A549 (cell line): ENCODE measurements around the gene SORCS2. TPM values are rescaled to one million over a fixed set of nuclear protein-coding genes. Genes with fewer than 3 reads are reported as not detected.

Source experiments
- ATAC-seq, 2 experiments: fragments of 200-7000 bp in 1 of 2; fragments of >200 bp in 1 of 2; cut with Nextera tagmentation in 1 of 2; cut with Tn5 transposase in 1 of 2; 3 replicates each; pipeline versions ENCODE4 v1.8.0 to v1.9.1; 2018 to 2020; ENCODE audit warnings: mild to moderate bottlenecking in 1 of 2, moderate library complexity in 1 of 2
- CTCF ChIA-PET: fragments of 300-600 bp; sonication (Branson Sonifier 250); formaldehyde crosslinking; extraction: SDS; loops from one replicate; lab custom pipeline; 2021; ENCODE audit warnings: antibody characterized with exemption, inconsistent platforms; lab: Yijun Ruan, JAX
- POLR2A ChIA-PET: fragments of 350-600 bp; formaldehyde crosslinking; extraction: SDS; loops from one replicate; lab custom pipeline; 2021; ENCODE audit warnings: antibody characterized with exemption, inconsistent platforms; lab: Yijun Ruan, JAX
- DNase-seq, 2 experiments: peaks; one replicate each; pipeline versions ENCODE4 v3.0.0 to v3.0.0-alpha.2; 2011 to 2016; ENCODE audit warnings: low read depth in 1 of 2, low spot score in 1 of 2
- FAIRE-seq: peaks from 2 replicates; lab custom pipeline; 2011; peaks lifted over from hg19 to GRCh38; lab: Jason Lieb, UNC
- H3K27ac ChIP-seq, 2 experiments: fragments of >200 bp; sonication (Bioruptor Twin); formaldehyde crosslinking; 3 replicates each; pipeline ENCODE4 v1.5.1; 2016 to 2017
- H3K4me1 ChIP-seq: fragments of >200 bp; sonication (Bioruptor Twin); formaldehyde crosslinking; 3 replicates; pipeline ENCODE4 v1.6.1; 2016
- H3K4me2 ChIP-seq: fragments of >200 bp; sonication (Bioruptor Twin); formaldehyde crosslinking; 3 replicates; pipeline ENCODE4 v1.6.1; 2016
- H3K4me3 ChIP-seq: fragments of >200 bp; sonication (Bioruptor Twin); formaldehyde crosslinking; 3 replicates; pipeline ENCODE4 v1.5.1; 2016
- H3K9me3 ChIP-seq: fragments of >200 bp; sonication (Bioruptor Twin); formaldehyde crosslinking; 3 replicates; pipeline ENCODE4 v1.6.1; 2016
- BHLHE40 ChIP-seq: IDR thresholded peaks from 2 replicates; pipeline ENCODE4 v1.6.1; 2012; ENCODE audit warnings: low read depth, low read length, inconsistent platforms
- CBX2 ChIP-seq: fragments of 200-600 bp; sonication (generic); IDR thresholded peaks from 2 replicates; pipeline ENCODE4 v1.6.1; 2016; ENCODE audit warnings: low read depth, mild to moderate bottlenecking, borderline replicate concordance
- CTCF ChIP-seq: fragments of >200 bp; sonication (Bioruptor Twin); formaldehyde crosslinking; IDR thresholded peaks from 3 replicates; pipeline ENCODE4 v1.5.1; 2016
- EHMT2 ChIP-seq: fragments of 200-600 bp; sonication (generic); IDR thresholded peaks from 2 replicates; pipeline ENCODE4 v1.6.1; 2016; ENCODE audit warnings: antibody characterized with exemption, low read depth, mild to moderate bottlenecking, moderate library complexity
- FOSB ChIP-seq: fragments of 250-450 bp; sonication (Bioruptor Pico); IDR thresholded peaks from 2 replicates; pipeline ENCODE4 v1.5.0; 2020; ENCODE audit warnings: mild to moderate bottlenecking, moderate library complexity
- FOXS1 ChIP-seq: fragments of 250-450 bp; sonication (Bioruptor Pico); IDR thresholded peaks from 2 replicates; pipeline ENCODE4 v1.5.0; 2020; ENCODE audit warnings: mild to moderate bottlenecking, moderate library complexity
- HMGXB4 ChIP-seq: fragments of 250-450 bp; sonication (Bioruptor Pico); IDR thresholded peaks from 2 replicates; pipeline ENCODE4 v1.5.0; 2021; ENCODE audit warnings: mild to moderate bottlenecking, moderate library complexity, borderline replicate concordance
- HOXB13 ChIP-seq: fragments of 250-450 bp; sonication (Bioruptor Pico); IDR thresholded peaks from 2 replicates; pipeline ENCODE4 v1.5.0; 2020; ENCODE audit warnings: low read depth, mild to moderate bottlenecking, moderate library complexity
- JUNB ChIP-seq: fragments of >200 bp; sonication (Bioruptor Twin); formaldehyde crosslinking; IDR thresholded peaks from 2 replicates; pipeline ENCODE4 v1.6.1; 2016
- MAFK ChIP-seq: fragments of 450-650 bp; IDR thresholded peaks from 2 replicates; pipeline ENCODE4 v1.6.1; 2014; ENCODE audit not compliant: partially characterized antibody
- MYC ChIP-seq: IDR thresholded peaks from 2 replicates; pipeline ENCODE4 v1.6.1; 2012; ENCODE audit warnings: mild to moderate bottlenecking, inconsistent platforms, low read length, improper control_type of control experiment, borderline replicate concordance
- POLR2AphosphoS2 ChIP-seq: conservative IDR thresholded peaks from 2 replicates; pipeline ENCODE4 v1.6.1; 2012; ENCODE audit warnings: low read length, improper control_type of control experiment, inconsistent platforms
- RCOR1 ChIP-seq: fragments of 150-350 bp; IDR thresholded peaks from 2 replicates; pipeline ENCODE4 v1.6.1; 2014; ENCODE audit warnings: antibody characterized with exemption, low read length, low read depth
- RFX5 ChIP-seq: fragments of 450-650 bp; IDR thresholded peaks from 2 replicates; pipeline ENCODE4 v1.7.1; 2014; ENCODE audit warnings: antibody characterized with exemption, mild to moderate bottlenecking, moderate library complexity
- RNF2 ChIP-seq: fragments of 200-600 bp; sonication (generic); IDR thresholded peaks from 2 replicates; pipeline ENCODE4 v1.6.1; 2016; ENCODE audit warnings: low read depth, mild to moderate bottlenecking, antibody characterized with exemption, moderate library complexity, borderline replicate concordance
- SMC3 ChIP-seq: fragments of >200 bp; sonication (Bioruptor Twin); formaldehyde crosslinking; IDR thresholded peaks from 3 replicates; pipeline ENCODE4 v1.6.1; 2018; ENCODE audit warnings: inconsistent platforms
- TP53 ChIP-seq: fragments of 250-450 bp; sonication (Bioruptor Pico); IDR thresholded peaks from 2 replicates; pipeline ENCODE4 v1.5.0; 2021; ENCODE audit warnings: mild to moderate bottlenecking, moderate library complexity
- ZNF302 ChIP-seq: fragments of 250-450 bp; sonication (Bioruptor Pico); IDR thresholded peaks from 2 replicates; pipeline ENCODE4 v1.9.0; 2021; ENCODE audit warnings: inconsistent platforms, mild to moderate bottlenecking, moderate library complexity
- ZSCAN20 ChIP-seq: fragments of 250-450 bp; sonication (Bioruptor Pico); IDR thresholded peaks from 2 replicates; pipeline ENCODE4 v1.8.0; 2022; ENCODE audit warnings: mild to moderate bottlenecking, moderate library complexity
- WGBS: methylation state at CpG from one replicate; pipeline ENCODE4 v1.1.6; 2017; ENCODE audit errors: missing lambda C conversion rate; 5-methylcytosine and 5-hydroxymethylcytosine counted together
- polyA plus RNA-seq, 4 experiments: library from polyadenylated mRNA; depleted of rRNA in 3 of 4; stranded (reverse); fragments of >200 nt; fragmentation: RNase III in 1 of 4; extraction: RNeasy Plus Mini Kit Qiagen cat#74134 plus additional on column Dnase treatment in 1 of 4; gene quantifications; 2 replicates in 3 of 4; 3 replicates in 1 of 4; pipeline ENCODE4 v1.2.3, GENCODE V29; 2011 to 2017

Gene SORCS2
- polyA plus RNA-seq, 2 of the 4 experiments (the other 2 are of a cell fraction) = 1.4 to 4.6 TPM

GRCh38 chr4:7632971-7633370, 440.6 kb downstream of the SORCS2 start:
- no peak overlapping the region for H3K27ac ChIP-seq
- H3K4me2 ChIP-seq = no peak overlapping the region
- H3K9me3 ChIP-seq = peaks cover 12% of the 10 kb centered on the region
- no peak for TF ChIP-seq RCOR1
- no peak for TF ChIP-seq FOXS1 (CRISPR knock-in tag)
- no peak for TF ChIP-seq JUNB
- no peak for TF ChIP-seq SMC3
- WGBS = 64% methylated on average over 5 of the region's 5 CpGs
- H3K4me1 ChIP-seq = peaks cover 13% of the 10 kb centered on the region
- no peak for DNase-seq
- POLR2A ChIA-PET = no interaction called here
- no peak overlapping the region for H3K4me3 ChIP-seq
- CTCF ChIA-PET = no interaction called here
- ATAC-seq = no peak
- FAIRE-seq = no peak

GRCh38 chr4:7634661-7635251, 442.4 kb downstream of the SORCS2 start:
- H3K4me3 ChIP-seq = no peak overlapping the region
- DNase-seq (no peak), FAIRE-seq (no peak), ATAC-seq (no peak)
- WGBS = 41% methylated on average over 10 of the region's 12 CpGs
- ChIA-PET CTCF (interaction anchor here (0.7 kb wide), 1 partner anchor 158 kb away, joined by 3 read pairs; no protein-coding TSS in a partner anchor), POLR2A (no interaction called here)
- H3K9me3 ChIP-seq = peaks cover 6% of the 10 kb centered on the region
- TF ChIP-seq CTCF (no peak), FOSB (CRISPR knock-in tag) (no peak), RNF2 (no peak), HOXB13 (CRISPR knock-in tag) (no peak), EHMT2 (no peak)
- H3K27ac ChIP-seq = no peak overlapping the region
- H3K4me2 ChIP-seq = no peak overlapping the region
- peaks cover 13% of the 10 kb centered on the region for H3K4me1 ChIP-seq

- no peaks in the 10 kb centered on the region for H3K9me3 ChIP-seq
- H3K4me1 ChIP-seq = peaks cover 6% of the 10 kb centered on the region; the same call in 2 of the 3 replicates
- no peak for FAIRE-seq
- no peak for ATAC-seq
- ChIA-PET POLR2A (no interaction called here), CTCF (interaction anchor here (0.9 kb wide), 1 partner anchor 9 kb away, joined by 3 read pairs; no protein-coding TSS in a partner anchor)
- 71% methylated on average over 21 of the region's 25 CpGs for WGBS
- no peak overlapping the region for H3K4me2 ChIP-seq
- no peak overlapping the region for H3K4me3 ChIP-seq
- no peak for DNase-seq
- H3K27ac ChIP-seq = no peak overlapping the region
- no peak for TF ChIP-seq SMC3
- TF ChIP-seq, all 56 proteins: peak for 0
These were observed 443.3 kb downstream of the SORCS2 start for GRCh38 chr4:7635445-7636239.

GRCh38 chr4:7636240-7636508, 443.8 kb downstream of the SORCS2 start:
- Histone ChIP-seq H3K4me1 (peaks cover 5% of the 10 kb centered on the region; the same call in 2 of the 3 replicates), H3K9me3 (no peaks in the 10 kb centered on the region), H3K4me2 (no peak overlapping the region), H3K4me3 (no peak overlapping the region), H3K27ac (no peak overlapping the region)
- WGBS = 80% methylated on average over 12 of the region's 12 CpGs
- ATAC-seq = no peak
- no peak for TF ChIP-seq EHMT2
- no peak for FAIRE-seq
- DNase-seq = no peak
- CTCF ChIA-PET = interaction anchor here (0.9 kb wide), 1 partner anchor 9 kb away, joined by 3 read pairs; no protein-coding TSS in a partner anchor
- POLR2A ChIA-PET = no interaction called here

- CTCF ChIA-PET = interaction anchor here (0.5 kb wide), 1 partner anchor 554 kb away, joined by 3 read pairs; no protein-coding TSS in a partner anchor
- TF ChIP-seq TP53 (CRISPR knock-in tag) = no peak
- no peak for TF ChIP-seq BHLHE40
- TF ChIP-seq MYC = no peak
- no peak for TF ChIP-seq FOSB (CRISPR knock-in tag)
- TF ChIP-seq HOXB13 (CRISPR knock-in tag) = no peak
- no peak for TF ChIP-seq RFX5
- TF ChIP-seq ZNF302 (CRISPR knock-in tag) = no peak
- no peak for TF ChIP-seq MAFK
- no peak for TF ChIP-seq ZSCAN20
- TF ChIP-seq POLR2AphosphoS2 = no peak
- TF ChIP-seq CBX2 = no peak
- TF ChIP-seq HMGXB4 (CRISPR knock-in tag) = no peak
- Histone ChIP-seq H3K9me3 (no peaks in the 10 kb centered on the region), H3K4me1 (no peaks in the 10 kb centered on the region), H3K4me3 (no peak overlapping the region), H3K4me2 (no peak overlapping the region), H3K27ac (no peak overlapping the region)
- 94% methylated on average over 3 of the region's 13 CpGs for WGBS
- DNase-seq (no peak), ATAC-seq (no peak), FAIRE-seq (no peak)
- POLR2A ChIA-PET = no interaction called here
These were observed 444.8 kb downstream of the SORCS2 start for GRCh38 chr4:7637139-7637538.
